Endometrial microvascular endothelial cells (primary cell): ENCODE data around the gene STK39. TPM values are rescaled to one million over a fixed set of nuclear protein-coding genes. Genes with fewer than 3 reads are reported as not detected.

Experiments used
- in situ Hi-C: cut with HindIII; loops from 2 replicates; pipeline ENCODE4 v1.10.0; 2017; ENCODE audit warnings: low sequenced_read_pairs, low pct_unique_long_range_greater_than_20kb; ENCODE audit errors: inconsistent ontology term
- total RNA-seq: library from RNA; depleted of rRNA; stranded (reverse); fragments of >200 nt; gene quantifications from one replicate; pipeline ENCODE4 v1.2.3, GENCODE V29; 2015; ENCODE audit errors: inconsistent ontology term

The STK39 gene
- total RNA-seq, 1 donor from 2014 or later = 10.3 TPM

GRCh38 chr2:168079236-168079635 lies 168.2 kb downstream of the STK39 start:
- in situ Hi-C loops = no loop called here

DNA sequence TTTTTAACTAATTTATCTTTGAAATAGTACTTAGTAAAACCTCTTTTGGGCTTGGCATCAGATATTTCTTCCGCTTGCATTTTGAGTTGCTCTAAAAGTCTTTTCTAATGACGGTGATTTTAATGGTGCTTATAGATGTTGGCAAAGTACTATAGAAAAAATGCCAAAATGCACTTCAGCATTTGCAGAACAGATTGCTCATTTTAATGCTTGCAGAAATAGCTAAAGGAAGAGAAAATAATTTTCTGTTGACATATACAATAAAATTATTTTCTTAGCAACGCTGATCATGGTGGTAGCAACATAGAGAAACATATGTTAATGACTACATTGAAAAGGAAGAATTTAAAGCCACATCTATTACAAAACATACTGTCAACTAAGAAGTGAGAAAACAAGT lies 170.7 kb downstream of the STK39 start:
- in situ Hi-C loops = no loop called here

GRCh38 chr2:168075446-168075845 lies 171.9 kb downstream of the STK39 start:
- in situ Hi-C loops = no loop called here

GRCh38 chr2:168072626-168073303 lies 174.6 kb downstream of the STK39 start:
- in situ Hi-C loops = no loop called here

DNA sequence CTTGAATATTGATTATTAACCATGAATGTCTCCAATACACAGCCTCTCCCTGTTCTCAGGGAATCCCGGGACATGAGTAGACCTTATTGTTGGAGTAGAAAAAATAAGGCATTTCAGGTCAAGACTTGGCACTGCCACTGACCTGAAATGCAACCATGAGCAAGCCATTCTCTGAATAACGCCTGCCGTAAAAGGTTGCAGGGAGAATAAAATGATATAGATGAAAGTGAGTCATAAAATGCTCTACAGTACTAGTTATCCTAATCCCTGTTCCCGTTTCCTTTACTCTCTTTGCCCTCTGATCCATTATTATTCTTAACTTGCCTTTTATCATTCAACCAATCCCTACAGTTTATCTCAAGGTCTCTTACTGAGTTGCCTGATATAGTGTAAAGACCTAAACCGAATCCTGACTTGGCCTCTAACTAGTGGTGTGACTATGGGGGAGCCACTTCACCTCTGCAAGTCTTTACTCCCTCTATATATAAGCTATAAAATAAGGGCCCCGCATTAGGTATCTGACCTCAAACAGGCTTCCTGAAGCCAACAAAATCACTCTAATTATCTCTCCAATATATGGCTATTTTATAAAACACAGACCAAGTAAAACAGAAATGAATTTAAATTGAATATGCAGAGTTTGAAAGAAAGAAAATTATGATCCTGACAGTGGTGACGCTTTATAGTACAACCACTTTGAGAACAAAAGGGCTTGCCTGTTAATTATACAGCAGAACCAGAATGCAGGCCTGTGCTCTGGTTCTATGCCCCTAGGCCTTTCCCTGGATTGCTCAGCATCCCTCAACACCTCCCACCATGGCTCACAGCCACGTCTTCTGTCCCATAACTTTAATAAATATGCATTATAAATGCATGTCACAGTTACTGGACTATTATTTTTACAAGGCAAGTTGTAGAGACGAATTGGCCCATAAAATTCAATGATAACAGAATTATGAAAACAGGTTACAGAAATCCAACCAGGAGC lies 183.1 kb downstream of the STK39 start:
- in situ Hi-C loops = no loop called here

DNA sequence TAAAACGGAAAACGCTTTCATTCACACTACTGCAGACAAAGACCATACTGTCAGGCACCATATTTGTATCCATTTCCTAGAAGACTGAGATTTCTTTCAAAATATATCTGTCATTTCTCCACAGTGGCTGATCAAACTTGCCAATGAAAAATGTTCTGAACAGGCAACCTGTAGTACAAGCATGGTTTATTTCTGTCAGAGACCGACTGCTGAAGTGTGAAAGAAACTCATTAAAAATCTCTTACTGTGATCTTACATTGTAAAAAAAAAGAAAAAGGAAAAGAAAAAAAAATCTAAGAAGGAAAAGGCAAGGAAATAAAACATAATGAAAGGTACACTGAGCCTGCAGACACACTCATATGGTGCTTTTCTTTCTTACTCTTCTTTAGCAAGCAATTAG lies 184.5 kb downstream of the STK39 start:
- in situ Hi-C loops = no loop called here

- in situ Hi-C loops = no loop called here
Measured at GRCh38 chr2:168062054-168062453, 185.3 kb downstream of the STK39 start.

DNA sequence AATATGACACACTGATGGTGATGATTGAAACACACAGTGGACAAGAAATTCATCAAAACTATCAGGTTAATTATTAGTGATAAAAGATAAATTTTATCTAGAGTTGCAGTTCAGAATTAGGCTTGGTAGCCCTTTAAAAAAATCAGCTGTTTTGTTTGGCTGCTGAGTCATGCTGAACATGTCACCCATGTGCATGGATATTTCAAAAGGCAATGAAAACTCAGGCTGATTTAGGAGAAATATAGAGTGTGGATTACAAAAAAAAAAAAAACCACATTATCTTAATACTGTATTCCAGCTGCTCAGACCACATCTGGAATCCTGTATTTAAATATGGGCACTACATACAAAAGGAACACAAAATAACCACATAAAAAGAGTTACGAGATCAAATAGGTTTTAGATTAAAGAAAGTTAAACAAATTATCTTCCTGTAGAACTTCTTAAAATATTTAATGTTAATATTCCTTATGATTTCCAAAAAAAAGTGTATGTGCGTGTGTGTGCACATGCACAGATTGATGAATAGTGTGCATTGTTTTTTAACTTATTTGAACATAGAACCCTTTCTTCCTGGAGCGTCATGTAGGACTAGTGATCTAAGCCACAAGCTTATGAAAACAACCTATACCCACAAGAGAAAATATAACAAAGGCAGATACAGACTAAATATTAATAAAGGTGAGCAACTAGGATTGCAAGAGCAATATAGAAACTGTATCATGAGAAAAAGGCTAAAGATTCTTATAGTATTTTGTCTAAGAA lies 186.2 kb downstream of the STK39 start:
- in situ Hi-C loops = no loop called here

GRCh38 chr2:168059758-168060157 lies 187.6 kb downstream of the STK39 start:
- in situ Hi-C loops = no loop called here

GRCh38 chr2:168058675-168059074 lies 188.7 kb downstream of the STK39 start:
- in situ Hi-C loops = no loop called here

- in situ Hi-C loops = no loop called here
Measured at GRCh38 chr2:168056242-168056787, 191.1 kb downstream of the STK39 start.

DNA sequence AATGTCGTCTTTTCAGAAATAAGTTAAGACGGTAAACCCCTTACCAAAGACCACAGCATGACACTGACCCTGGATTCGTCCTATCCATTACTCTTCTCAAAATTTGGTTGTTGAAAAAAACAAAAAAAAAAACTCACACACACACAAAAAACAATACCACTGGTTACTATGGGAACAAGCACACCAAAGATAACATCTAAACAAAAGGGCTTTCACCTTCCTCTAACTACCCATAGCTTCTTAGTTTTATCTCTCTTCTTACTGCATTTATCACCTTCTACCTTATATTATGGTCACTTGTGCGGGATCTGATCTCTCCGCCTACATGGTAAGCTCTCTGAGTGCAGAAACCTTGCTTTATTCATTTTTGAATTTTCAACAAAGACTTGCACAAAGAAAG lies 192.7 kb downstream of the STK39 start:
- in situ Hi-C loops = no loop called here

GRCh38 chr2:168053676-168054075 lies 193.7 kb downstream of the STK39 start:
- in situ Hi-C loops = no loop called here

DNA sequence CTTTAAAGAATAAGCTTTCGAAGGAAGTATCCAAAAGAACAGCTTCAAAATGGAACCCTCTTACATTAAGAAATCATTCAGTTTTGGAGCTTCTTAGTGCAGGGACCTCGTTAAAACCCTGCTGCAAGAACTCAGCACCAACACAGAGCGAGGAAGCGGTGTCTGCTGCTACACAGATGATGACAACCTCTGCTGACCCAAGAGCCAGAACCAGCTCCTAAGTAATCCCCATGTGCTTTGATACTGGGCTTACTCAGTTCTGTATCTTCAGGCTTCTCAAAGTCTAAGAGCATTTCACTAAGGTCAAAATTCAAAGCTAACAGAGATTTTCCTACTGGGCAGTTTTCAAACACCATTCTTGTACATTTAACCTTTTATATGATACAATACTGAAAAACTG lies 194.6 kb downstream of the STK39 start:
- in situ Hi-C loops = no loop called here

- in situ Hi-C loops = no loop called here
Measured at GRCh38 chr2:168050377-168050776, 197.0 kb downstream of the STK39 start.

- in situ Hi-C loops = no loop called here
Measured at GRCh38 chr2:168049609-168050008, 197.8 kb downstream of the STK39 start.

- in situ Hi-C loops = no loop called here
Measured at GRCh38 chr2:168047091-168047690, 200.2 kb downstream of the STK39 start.

- in situ Hi-C loops = no loop called here
Measured at GRCh38 chr2:168044579-168044978, 202.8 kb downstream of the STK39 start.

- in situ Hi-C loops = no loop called here
Measured at GRCh38 chr2:168044176-168044575, 203.2 kb downstream of the STK39 start.
